ENCODE data around the gene TMEM240. TPM values are rescaled to one million over a fixed set of nuclear protein-coding genes. Genes with fewer than 3 reads are reported as not detected.
"Not testable (repeated sequence)": the region's sequence is repeated elsewhere in the genome, so short reads cannot be mapped to it uniquely, and the experiment has no call there.

TMEM240 gene
- total RNA-seq, 1 donor from 2014 or later, result 7.0 TPM

- H4K20me1 ChIP-seq (ENCODE audit: insufficient read depth, low read length); DNase-seq (ENCODE audit: low read depth); H2AFZ ChIP-seq (ENCODE audit: low read depth, low read length); H3K9ac ChIP-seq (ENCODE audit: low read length); H3K27ac Mint-ChIP-seq (ENCODE audit: unreplicated experiment); H3K4me1 Mint-ChIP-seq (ENCODE audit: low read depth, unreplicated experiment); H3K9me3 Mint-ChIP-seq (ENCODE audit: unreplicated experiment); H3K4me3 ChIP-seq (ENCODE audit: insufficient read depth, low read depth, low read length); H3K27me3 Mint-ChIP-seq (ENCODE audit: low read depth, unreplicated experiment); H3K27ac ChIP-seq (ENCODE audit: low read depth, low read length); H3K4me2 ChIP-seq (ENCODE audit: low read length); H3K4me3 Mint-ChIP-seq (ENCODE audit: unreplicated experiment); H3K36me3 Mint-ChIP-seq (ENCODE audit: low read depth, unreplicated experiment); FAIRE-seq; H3K27me3 ChIP-seq (ENCODE audit: insufficient read depth, low read length); H3K4me1 ChIP-seq (ENCODE audit: insufficient read depth, low read length); H3K36me3 ChIP-seq (ENCODE audit: insufficient read depth, low read length); H3K9me3 ChIP-seq (ENCODE audit: insufficient read depth, low read depth, low read length): not testable (repeated sequence)
- peaks cover 12% of the 10 kb centered on the region for H3K79me2 ChIP-seq (ENCODE audit: insufficient read depth, low read length)
These were observed 31.5 kb downstream of the TMEM240 start for GRCh38 chr1:1508775-1509464.

- no peak overlapping the region for H3K4me3 ChIP-seq (ENCODE audit: insufficient read depth, low read depth, low read length)
- Mint-ChIP-seq H3K4me1 (ENCODE audit: low read depth, unreplicated experiment) (peaks cover 5% of the 10 kb centered on the region), H3K36me3 (ENCODE audit: low read depth, unreplicated experiment) (peaks cover 6% of the 10 kb centered on the region), H3K27ac (ENCODE audit: unreplicated experiment) (no peak overlapping the region), H3K9me3 (ENCODE audit: unreplicated experiment) (no peaks in the 10 kb centered on the region), H3K4me3 (ENCODE audit: unreplicated experiment) (peak overlapping the region; percentile 1), H3K27me3 (ENCODE audit: low read depth, unreplicated experiment) (no peaks in the 10 kb centered on the region)
- H3K9ac ChIP-seq (ENCODE audit: low read length), result no peak overlapping the region
- H3K36me3 ChIP-seq (ENCODE audit: insufficient read depth, low read length), result no peaks in the 10 kb centered on the region
- TF ChIP-seq CTCF (IDR thresholded peaks at IDR 0.05; ENCODE audit: insufficient read depth, low read depth, low read length), result no peak
- no peak for TF ChIP-seq EZH2 (IDR thresholded peaks at IDR 0.05; ENCODE audit: insufficient read depth, low read length)
- no peak overlapping the region for H3K4me2 ChIP-seq (ENCODE audit: low read length)
- H3K27me3 ChIP-seq (ENCODE audit: insufficient read depth, low read length), result no peaks in the 10 kb centered on the region
- no peak overlapping the region for H2AFZ ChIP-seq (ENCODE audit: low read depth, low read length)
- peaks cover 7% of the 10 kb centered on the region for H3K4me1 ChIP-seq (ENCODE audit: insufficient read depth, low read length)
- FAIRE-seq (no peak), DNase-seq (ENCODE audit: low read depth) (peak; percentile 23)
- peaks cover 6% of the 10 kb centered on the region for H3K79me2 ChIP-seq (ENCODE audit: insufficient read depth, low read length)
- H4K20me1 ChIP-seq (ENCODE audit: insufficient read depth, low read length), result no peaks in the 10 kb centered on the region
- H3K9me3 ChIP-seq (ENCODE audit: insufficient read depth, low read depth, low read length), result no peaks in the 10 kb centered on the region
- H3K27ac ChIP-seq (ENCODE audit: low read depth, low read length), result no peak overlapping the region
These were observed 33.1 kb downstream of the TMEM240 start for GRCh38 chr1:1507305-1507704.

- H3K36me3 Mint-ChIP-seq (ENCODE audit: low read depth, unreplicated experiment); H3K4me3 ChIP-seq (ENCODE audit: insufficient read depth, low read depth, low read length); H3K9me3 Mint-ChIP-seq (ENCODE audit: unreplicated experiment); H3K4me1 Mint-ChIP-seq (ENCODE audit: low read depth, unreplicated experiment); H3K4me3 Mint-ChIP-seq (ENCODE audit: unreplicated experiment); H3K27me3 ChIP-seq (ENCODE audit: insufficient read depth, low read length); H2AFZ ChIP-seq (ENCODE audit: low read depth, low read length); H3K36me3 ChIP-seq (ENCODE audit: insufficient read depth, low read length); H3K27ac ChIP-seq (ENCODE audit: low read depth, low read length); FAIRE-seq; H3K27ac Mint-ChIP-seq (ENCODE audit: unreplicated experiment); H4K20me1 ChIP-seq (ENCODE audit: insufficient read depth, low read length); H3K4me1 ChIP-seq (ENCODE audit: insufficient read depth, low read length); H3K79me2 ChIP-seq (ENCODE audit: insufficient read depth, low read length); H3K9ac ChIP-seq (ENCODE audit: low read length); H3K27me3 Mint-ChIP-seq (ENCODE audit: low read depth, unreplicated experiment); H3K4me2 ChIP-seq (ENCODE audit: low read length); H3K9me3 ChIP-seq (ENCODE audit: insufficient read depth, low read depth, low read length); DNase-seq (ENCODE audit: low read depth): not testable (repeated sequence)
These were observed 34.6 kb downstream of the TMEM240 start for GRCh38 chr1:1505801-1506200.

- H3K79me2 ChIP-seq (ENCODE audit: insufficient read depth, low read length); H3K27ac Mint-ChIP-seq (ENCODE audit: unreplicated experiment); H3K36me3 ChIP-seq (ENCODE audit: insufficient read depth, low read length); FAIRE-seq; H3K36me3 Mint-ChIP-seq (ENCODE audit: low read depth, unreplicated experiment); H3K4me1 ChIP-seq (ENCODE audit: insufficient read depth, low read length); H3K4me2 ChIP-seq (ENCODE audit: low read length); H2AFZ ChIP-seq (ENCODE audit: low read depth, low read length); H3K4me3 ChIP-seq (ENCODE audit: insufficient read depth, low read depth, low read length); H3K9ac ChIP-seq (ENCODE audit: low read length); H3K4me1 Mint-ChIP-seq (ENCODE audit: low read depth, unreplicated experiment); H4K20me1 ChIP-seq (ENCODE audit: insufficient read depth, low read length); H3K4me3 Mint-ChIP-seq (ENCODE audit: unreplicated experiment); H3K27me3 ChIP-seq (ENCODE audit: insufficient read depth, low read length); H3K9me3 Mint-ChIP-seq (ENCODE audit: unreplicated experiment); H3K27me3 Mint-ChIP-seq (ENCODE audit: low read depth, unreplicated experiment); H3K9me3 ChIP-seq (ENCODE audit: insufficient read depth, low read depth, low read length); H3K27ac ChIP-seq (ENCODE audit: low read depth, low read length); DNase-seq (ENCODE audit: low read depth): not testable (repeated sequence)
These were observed 35.0 kb downstream of the TMEM240 start for GRCh38 chr1:1505366-1505798.

Data from astrocyte (in vitro differentiated cells and primary cell).